ENCODE results near the gene PFDN4. TPM values are rescaled to one million over a fixed set of nuclear protein-coding genes. Genes with fewer than 3 reads are reported as not detected.

The PFDN4 gene
- total RNA-seq, 2 donors from 2014 or later, result 48.2 to 101 TPM

GRCh38 chr20:54212871-54213270 is 5.0 kb downstream of the PFDN4 start:
- Histone ChIP-seq H3K9me3 (no peaks in the 10 kb centered on the region), H3K4me3 (no peak overlapping the region), H3K27me3 (no peaks in the 10 kb centered on the region), H3K4me1 (peaks cover 0 to 17% of the 10 kb centered on the region in 2 donors), H3K27ac (no peak overlapping the region), H3K36me3 (no peaks in the 10 kb centered on the region)
- DNase-seq (ENCODE audit: low spot score), result no peak
- TF ChIP-seq, protein P1, sequence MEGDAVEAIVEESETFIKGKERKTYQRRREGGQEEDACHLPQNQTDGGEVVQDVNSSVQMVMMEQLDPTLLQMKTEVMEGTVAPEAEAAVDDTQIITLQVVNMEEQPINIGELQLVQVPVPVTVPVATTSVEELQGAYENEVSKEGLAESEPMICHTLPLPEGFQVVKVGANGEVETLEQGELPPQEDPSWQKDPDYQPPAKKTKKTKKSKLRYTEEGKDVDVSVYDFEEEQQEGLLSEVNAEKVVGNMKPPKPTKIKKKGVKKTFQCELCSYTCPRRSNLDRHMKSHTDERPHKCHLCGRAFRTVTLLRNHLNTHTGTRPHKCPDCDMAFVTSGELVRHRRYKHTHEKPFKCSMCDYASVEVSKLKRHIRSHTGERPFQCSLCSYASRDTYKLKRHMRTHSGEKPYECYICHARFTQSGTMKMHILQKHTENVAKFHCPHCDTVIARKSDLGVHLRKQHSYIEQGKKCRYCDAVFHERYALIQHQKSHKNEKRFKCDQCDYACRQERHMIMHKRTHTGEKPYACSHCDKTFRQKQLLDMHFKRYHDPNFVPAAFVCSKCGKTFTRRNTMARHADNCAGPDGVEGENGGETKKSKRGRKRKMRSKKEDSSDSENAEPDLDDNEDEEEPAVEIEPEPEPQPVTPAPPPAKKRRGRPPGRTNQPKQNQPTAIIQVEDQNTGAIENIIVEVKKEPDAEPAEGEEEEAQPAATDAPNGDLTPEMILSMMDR (IDR thresholded peaks at IDR 0.05), result no peak

DNA sequence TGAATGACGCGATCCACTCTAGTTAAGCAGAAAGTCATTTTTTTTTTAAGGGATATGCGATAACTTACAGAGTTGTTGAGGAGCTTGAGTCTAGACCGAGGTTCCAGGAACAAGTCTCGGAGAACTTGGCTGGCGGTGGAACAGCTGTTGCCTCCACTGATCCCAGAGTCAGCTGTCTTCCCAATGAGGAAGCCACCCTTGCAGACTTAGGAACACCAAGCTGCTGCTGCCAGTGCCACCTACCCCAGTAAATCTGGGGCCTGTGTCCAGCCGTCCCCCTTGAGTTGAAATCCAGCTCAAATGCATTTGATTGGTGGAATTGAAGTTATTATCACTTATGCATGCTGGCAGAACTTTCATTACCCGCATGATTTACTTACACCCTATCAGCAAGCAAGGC is 6.7 kb downstream of the PFDN4 start:
- TF ChIP-seq, protein P1 (IDR thresholded peaks at IDR 0.05), result no peak
- Histone ChIP-seq H3K27ac (no peak overlapping the region), H3K27me3 (no peaks in the 10 kb centered on the region), H3K4me3 (no peak overlapping the region), H3K9me3 (no peaks in the 10 kb centered on the region), H3K4me1 (peaks cover 0 to 15% of the 10 kb centered on the region in 2 donors), H3K36me3 (no peaks in the 10 kb centered on the region)
- no peak for DNase-seq (ENCODE audit: low spot score)

DNA sequence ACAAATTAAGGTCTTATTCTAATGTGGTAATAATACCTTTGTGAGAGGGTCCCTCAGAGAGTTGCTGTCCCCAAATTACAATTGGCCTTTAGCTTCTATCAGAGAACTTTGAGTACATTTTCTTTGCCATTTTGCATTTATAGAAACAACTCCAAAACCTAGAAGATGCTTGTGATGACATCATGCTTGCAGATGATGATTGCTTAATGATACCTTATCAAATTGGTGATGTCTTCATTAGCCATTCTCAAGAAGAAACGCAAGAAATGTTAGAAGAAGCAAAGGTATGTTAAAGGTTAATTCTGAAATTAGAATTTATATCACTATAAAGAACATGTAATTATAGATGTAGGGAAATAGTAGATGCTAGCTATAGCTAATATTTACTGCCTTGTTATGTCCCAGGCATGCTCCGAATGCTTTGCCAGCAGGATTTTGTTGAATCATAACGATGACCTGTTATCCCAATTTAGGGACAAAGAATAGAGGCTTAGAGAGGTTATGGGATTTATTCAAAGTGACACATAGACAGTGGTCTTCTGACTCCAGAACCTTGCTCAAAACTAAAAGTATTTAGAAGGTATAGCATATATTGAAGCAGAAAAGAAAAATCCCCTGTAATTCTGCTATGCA is 7.4 kb downstream of the PFDN4 start:
- TF ChIP-seq, protein P1 (IDR thresholded peaks at IDR 0.05), result no peak
- peaks cover 0 to 9% of the 10 kb centered on the region in 2 donors for H3K4me1 ChIP-seq
- H3K27ac ChIP-seq, result no peak overlapping the region
- no peaks in the 10 kb centered on the region for H3K27me3 ChIP-seq
- H3K36me3 ChIP-seq, result no peaks in the 10 kb centered on the region
- no peak for DNase-seq (ENCODE audit: low spot score)
- H3K4me3 ChIP-seq, result no peak overlapping the region
- no peaks in the 10 kb centered on the region for H3K9me3 ChIP-seq

DNA sequence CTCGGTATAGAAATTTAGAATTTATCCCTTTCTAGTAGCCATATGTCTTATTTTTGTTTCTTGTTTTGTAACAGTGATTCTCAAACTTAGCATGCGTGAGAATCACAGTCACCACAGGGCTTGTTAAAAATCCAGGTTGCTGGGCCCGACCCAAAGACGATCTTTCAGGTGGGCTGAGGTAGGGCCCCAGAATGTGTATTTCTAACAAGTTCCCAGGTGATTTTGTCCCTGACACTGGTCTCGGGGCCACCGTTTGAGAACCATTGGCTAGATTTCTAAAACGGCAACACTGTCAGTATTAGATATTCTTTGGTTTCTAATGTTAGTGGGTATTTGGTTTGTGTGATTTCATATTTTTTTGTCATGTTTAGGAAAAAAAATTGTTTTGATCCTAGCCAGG is 9.9 kb downstream of the PFDN4 start:
- Histone ChIP-seq H3K36me3 (no peaks in the 10 kb centered on the region), H3K27ac (no peak overlapping the region), H3K27me3 (no peaks in the 10 kb centered on the region), H3K9me3 (no peaks in the 10 kb centered on the region), H3K4me3 (no peak overlapping the region), H3K4me1 (peaks cover 0 to 9% of the 10 kb centered on the region in 2 donors)
- TF ChIP-seq, protein P1 (IDR thresholded peaks at IDR 0.05), result no peak
- DNase-seq (ENCODE audit: low spot score), result no peak

DNA sequence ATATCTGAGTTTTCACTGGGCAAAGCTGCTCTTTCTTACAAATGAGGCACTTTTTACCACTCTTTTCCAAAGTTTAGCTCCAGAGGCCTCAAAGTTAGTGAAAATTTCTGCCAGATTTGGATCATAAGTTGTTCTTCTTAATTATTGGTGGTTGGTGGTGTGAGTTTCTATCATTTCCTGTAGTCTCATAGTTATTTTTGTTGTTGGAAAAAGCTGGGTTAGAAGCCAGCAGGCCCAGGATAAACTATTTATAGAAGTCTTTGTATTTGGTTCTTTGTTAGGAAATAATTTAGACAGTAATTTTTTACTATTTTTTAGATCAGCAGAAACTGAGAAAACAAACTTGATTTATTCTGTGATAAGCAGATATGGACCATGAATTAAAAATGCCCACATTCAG is 10.6 kb downstream of the PFDN4 start:
- peak overlapping the region in 1 of 2 donors; percentile 40 for H3K27ac ChIP-seq
- no peaks in the 10 kb centered on the region for H3K9me3 ChIP-seq
- no peak for DNase-seq (ENCODE audit: low spot score)
- no peaks in the 10 kb centered on the region for H3K36me3 ChIP-seq
- no peak overlapping the region for H3K4me3 ChIP-seq
- TF ChIP-seq, protein P1 (IDR thresholded peaks at IDR 0.05), result no peak
- H3K27me3 ChIP-seq, result no peaks in the 10 kb centered on the region
- peaks cover 0 to 9% of the 10 kb centered on the region in 2 donors for H3K4me1 ChIP-seq
